ENCODE measurements around the gene PALLD.
"Not testable (repeated sequence)": the region's sequence is repeated elsewhere in the genome, so short reads cannot be mapped to it uniquely, and the experiment has no call there.

PALLD gene

GRCh38 chr4:168491563-168491962 is 5.3 kb upstream of the PALLD start:
- no peak for DNase-seq (ENCODE audit: low read depth in 1 of 2, low spot score in 1 of 2)

- DNase-seq (ENCODE audit: low read depth in 1 of 2, low spot score in 1 of 2) = no peak
Measured at GRCh38 chr4:168498251-168498650, 1.4 kb downstream of the PALLD start.

- DNase-seq (ENCODE audit: low read depth in 1 of 2, low spot score in 1 of 2) = no peak
Measured at GRCh38 chr4:168499241-168499640, 2.4 kb downstream of the PALLD start.

GRCh38 chr4:168501407-168501806 is 4.6 kb downstream of the PALLD start:
- no peak for DNase-seq (ENCODE audit: low read depth in 1 of 2, low spot score in 1 of 2)

- DNase-seq (ENCODE audit: low read depth in 1 of 2, low spot score in 1 of 2) = no peak
Measured at GRCh38 chr4:168502861-168503260, 6.0 kb downstream of the PALLD start.

GRCh38 chr4:168503652-168504362 is 7.0 kb downstream of the PALLD start:
- no peak for DNase-seq (ENCODE audit: low read depth in 1 of 2, low spot score in 1 of 2)

- DNase-seq (ENCODE audit: low read depth in 1 of 2, low spot score in 1 of 2) = no peak
Measured at GRCh38 chr4:168504526-168504925, 7.7 kb downstream of the PALLD start.

- no peak for DNase-seq (ENCODE audit: low read depth in 1 of 2, low spot score in 1 of 2)
Measured at GRCh38 chr4:168506014-168506413, 9.2 kb downstream of the PALLD start.

GRCh38 chr4:168507178-168507815 is 10.4 kb downstream of the PALLD start:
- DNase-seq (ENCODE audit: low read depth in 1 of 2, low spot score in 1 of 2) = no peak

GRCh38 chr4:168508683-168509082 is 11.8 kb downstream of the PALLD start:
- no peak for DNase-seq (ENCODE audit: low read depth in 1 of 2, low spot score in 1 of 2)

- peak in 1 of 2 donors; percentile 46 for DNase-seq (ENCODE audit: low read depth in 1 of 2, low spot score in 1 of 2)
Measured at GRCh38 chr4:168509786-168510185, 12.9 kb downstream of the PALLD start.

- DNase-seq (ENCODE audit: low read depth in 1 of 2, low spot score in 1 of 2) = peak; percentile 13 to 42
Measured at GRCh38 chr4:168511780-168512489, 15.1 kb downstream of the PALLD start.

- not testable (repeated sequence) for DNase-seq (ENCODE audit: low read depth in 1 of 2, low spot score in 1 of 2)
Measured at GRCh38 chr4:168513826-168514225, 17.0 kb downstream of the PALLD start.

- peak in 1 of 2 donors; percentile 7 for DNase-seq (ENCODE audit: low read depth in 1 of 2, low spot score in 1 of 2)
Measured at GRCh38 chr4:168514249-168514852, 17.5 kb downstream of the PALLD start.

GRCh38 chr4:168515222-168516011 is 18.6 kb downstream of the PALLD start:
- no peak for DNase-seq (ENCODE audit: low read depth in 1 of 2, low spot score in 1 of 2)

- DNase-seq (ENCODE audit: low read depth in 1 of 2, low spot score in 1 of 2) = no peak
Measured at GRCh38 chr4:168516841-168517240, 20.0 kb downstream of the PALLD start.

- DNase-seq (ENCODE audit: low read depth in 1 of 2, low spot score in 1 of 2) = no peak
Measured at GRCh38 chr4:168519576-168519975, 22.7 kb downstream of the PALLD start.

- DNase-seq (ENCODE audit: low read depth in 1 of 2, low spot score in 1 of 2) = no peak
Measured at GRCh38 chr4:168521721-168522120, 24.9 kb downstream of the PALLD start.

GRCh38 chr4:168522356-168522755 is 25.5 kb downstream of the PALLD start:
- DNase-seq (ENCODE audit: low read depth in 1 of 2, low spot score in 1 of 2) = no peak

- no peak for DNase-seq (ENCODE audit: low read depth in 1 of 2, low spot score in 1 of 2)
Measured at GRCh38 chr4:168522829-168523489, 26.1 kb downstream of the PALLD start.

Data from activated CD4-positive, alpha-beta T cell treated with anti-CD3 and anti-CD28 coated beads, Interleukin-2, amount 50 U/mL, for 24 hours (primary cell).